ENCODE measurements around the gene TMEM132E. TPM values are rescaled to one million over a fixed set of nuclear protein-coding genes. Genes with fewer than 3 reads are reported as not detected.

TMEM132E gene, protein sequence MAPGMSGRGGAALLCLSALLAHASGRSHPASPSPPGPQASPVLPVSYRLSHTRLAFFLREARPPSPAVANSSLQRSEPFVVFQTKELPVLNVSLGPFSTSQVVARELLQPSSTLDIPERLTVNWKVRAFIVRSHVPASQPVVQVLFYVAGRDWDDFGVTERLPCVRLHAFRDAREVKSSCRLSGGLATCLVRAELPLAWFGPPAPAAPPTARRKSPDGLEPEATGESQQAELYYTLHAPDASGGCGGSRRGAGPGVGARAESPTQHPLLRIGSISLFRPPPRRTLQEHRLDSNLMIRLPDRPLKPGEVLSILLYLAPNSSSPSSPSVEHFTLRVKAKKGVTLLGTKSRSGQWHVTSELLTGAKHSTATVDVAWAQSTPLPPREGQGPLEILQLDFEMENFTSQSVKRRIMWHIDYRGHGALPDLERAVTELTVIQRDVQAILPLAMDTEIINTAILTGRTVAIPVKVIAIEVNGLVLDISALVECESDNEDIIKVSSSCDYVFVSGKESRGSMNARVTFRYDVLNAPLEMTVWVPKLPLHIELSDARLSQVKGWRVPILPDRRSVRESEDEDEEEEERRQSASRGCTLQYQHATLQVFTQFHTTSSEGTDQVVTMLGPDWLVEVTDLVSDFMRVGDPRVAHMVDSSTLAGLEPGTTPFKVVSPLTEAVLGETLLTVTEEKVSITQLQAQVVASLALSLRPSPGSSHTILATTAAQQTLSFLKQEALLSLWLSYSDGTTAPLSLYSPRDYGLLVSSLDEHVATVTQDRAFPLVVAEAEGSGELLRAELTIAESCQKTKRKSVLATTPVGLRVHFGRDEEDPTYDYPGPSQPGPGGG (N-terminal part only)
- total RNA-seq = 0.62 to 0.86 TPM (median 0.80 TPM) in 3 replicates

- TF ChIP-seq, protein P1, sequence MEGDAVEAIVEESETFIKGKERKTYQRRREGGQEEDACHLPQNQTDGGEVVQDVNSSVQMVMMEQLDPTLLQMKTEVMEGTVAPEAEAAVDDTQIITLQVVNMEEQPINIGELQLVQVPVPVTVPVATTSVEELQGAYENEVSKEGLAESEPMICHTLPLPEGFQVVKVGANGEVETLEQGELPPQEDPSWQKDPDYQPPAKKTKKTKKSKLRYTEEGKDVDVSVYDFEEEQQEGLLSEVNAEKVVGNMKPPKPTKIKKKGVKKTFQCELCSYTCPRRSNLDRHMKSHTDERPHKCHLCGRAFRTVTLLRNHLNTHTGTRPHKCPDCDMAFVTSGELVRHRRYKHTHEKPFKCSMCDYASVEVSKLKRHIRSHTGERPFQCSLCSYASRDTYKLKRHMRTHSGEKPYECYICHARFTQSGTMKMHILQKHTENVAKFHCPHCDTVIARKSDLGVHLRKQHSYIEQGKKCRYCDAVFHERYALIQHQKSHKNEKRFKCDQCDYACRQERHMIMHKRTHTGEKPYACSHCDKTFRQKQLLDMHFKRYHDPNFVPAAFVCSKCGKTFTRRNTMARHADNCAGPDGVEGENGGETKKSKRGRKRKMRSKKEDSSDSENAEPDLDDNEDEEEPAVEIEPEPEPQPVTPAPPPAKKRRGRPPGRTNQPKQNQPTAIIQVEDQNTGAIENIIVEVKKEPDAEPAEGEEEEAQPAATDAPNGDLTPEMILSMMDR (IDR thresholded peaks at IDR 0.05; ENCODE audit: unreplicated experiment) = no peak
- peaks cover 4% of the 10 kb centered on the region for H3K9me3 Mint-ChIP-seq
- H3K27ac Mint-ChIP-seq = no peak within 1 kb of the TSS
- peak; percentile 45 to 75 for DNase-seq (ENCODE audit: low spot score in 2 of 2, unreplicated experiment in 2 of 2)
- peaks cover 26% of the 10 kb centered on the region for H3K4me1 Mint-ChIP-seq
- peak within 1 kb of the TSS; percentile 80 for H3K4me3 Mint-ChIP-seq
- H3K36me3 Mint-ChIP-seq = no peaks in the 10 kb centered on the region
- peaks cover 93% of the 10 kb centered on the region for H3K27me3 Mint-ChIP-seq (ENCODE audit: low read depth)
These were observed at the start of gene TMEM132E for GRCh38 chr17:34579017-34579946. Gene TMEM132E (plus strand): TSS chr17:34579582. CDS start chr17:34581077, 1,495 bp downstream.

DNA sequence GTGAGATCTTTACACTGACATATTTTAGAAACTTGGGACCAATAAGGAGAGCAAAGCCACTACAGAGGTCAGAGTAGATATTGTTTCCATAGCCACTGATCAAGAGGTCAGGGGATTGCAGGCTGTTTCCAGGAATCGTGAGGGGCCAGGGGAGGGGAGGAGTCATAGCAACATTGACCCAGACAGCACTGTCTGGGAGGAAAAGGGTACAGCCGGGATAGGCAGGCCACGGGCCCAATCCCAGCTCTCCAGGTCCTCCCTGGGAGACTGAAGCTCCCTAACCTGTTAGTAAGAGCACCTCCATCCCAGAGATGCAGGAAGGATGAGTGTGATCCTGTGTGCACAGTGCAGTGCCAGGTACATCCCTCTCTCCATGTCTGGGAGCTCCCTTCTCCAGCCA, 48.5 kb upstream of the TMEM132E start:
- TF ChIP-seq, protein P1 (IDR thresholded peaks at IDR 0.05; ENCODE audit: unreplicated experiment) = no peak
- no peak for DNase-seq (ENCODE audit: low spot score in 2 of 2, unreplicated experiment in 2 of 2)
- Mint-ChIP-seq H3K4me3 (no peak overlapping the region), H3K9me3 (no peaks in the 10 kb centered on the region), H3K36me3 (no peaks in the 10 kb centered on the region), H3K4me1 (no peaks in the 10 kb centered on the region), H3K27ac (no peak overlapping the region), H3K27me3 (ENCODE audit: low read depth) (peaks cover 67% of the 10 kb centered on the region)

DNA sequence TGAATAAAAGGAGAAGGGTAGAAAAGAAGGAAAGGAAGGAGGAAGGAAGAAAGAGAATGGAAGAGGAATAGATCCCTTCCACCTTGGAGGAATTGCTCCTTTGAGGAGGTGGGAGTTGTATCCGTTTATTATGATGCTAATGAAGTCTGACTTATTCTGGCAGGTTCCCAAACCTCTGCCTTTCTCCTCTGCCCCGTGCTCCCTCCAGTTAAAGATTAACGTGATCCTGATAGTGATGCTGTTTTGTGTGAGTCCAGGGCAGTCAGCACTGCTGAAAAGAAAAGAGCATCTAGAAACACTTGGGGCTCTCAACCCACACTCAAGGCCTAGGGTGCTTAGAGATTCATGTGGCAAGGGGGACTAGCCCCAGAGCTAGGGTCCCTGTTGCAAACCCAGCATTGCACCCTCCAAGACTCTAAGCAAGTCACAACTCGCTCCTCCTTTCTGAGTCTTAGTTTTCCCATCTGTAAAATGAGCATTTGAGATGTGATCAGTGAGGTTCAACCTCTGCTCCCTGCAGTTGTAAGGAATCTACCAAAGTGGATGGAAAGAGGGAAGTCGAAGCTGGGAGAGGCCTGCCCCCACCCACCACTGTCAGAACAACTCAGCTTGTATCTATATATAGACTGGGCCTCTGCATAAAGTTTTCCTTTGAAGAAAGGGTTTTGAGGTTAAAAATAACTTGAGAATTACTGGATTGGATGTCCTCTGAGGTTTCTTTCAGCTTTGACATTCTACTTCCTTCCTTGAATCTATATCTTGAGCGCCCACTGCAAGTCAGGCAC, 46.9 kb upstream of the TMEM132E start:
- no peak for DNase-seq (ENCODE audit: low spot score in 2 of 2, unreplicated experiment in 2 of 2)
- no peak overlapping the region for H3K4me3 Mint-ChIP-seq
- no peaks in the 10 kb centered on the region for H3K36me3 Mint-ChIP-seq
- H3K27ac Mint-ChIP-seq = no peak overlapping the region
- H3K27me3 Mint-ChIP-seq (ENCODE audit: low read depth) = peaks cover 79% of the 10 kb centered on the region
- H3K4me1 Mint-ChIP-seq = no peaks in the 10 kb centered on the region
- H3K9me3 Mint-ChIP-seq = no peaks in the 10 kb centered on the region
- TF ChIP-seq, protein P1 (IDR thresholded peaks at IDR 0.05; ENCODE audit: unreplicated experiment) = no peak

DNA sequence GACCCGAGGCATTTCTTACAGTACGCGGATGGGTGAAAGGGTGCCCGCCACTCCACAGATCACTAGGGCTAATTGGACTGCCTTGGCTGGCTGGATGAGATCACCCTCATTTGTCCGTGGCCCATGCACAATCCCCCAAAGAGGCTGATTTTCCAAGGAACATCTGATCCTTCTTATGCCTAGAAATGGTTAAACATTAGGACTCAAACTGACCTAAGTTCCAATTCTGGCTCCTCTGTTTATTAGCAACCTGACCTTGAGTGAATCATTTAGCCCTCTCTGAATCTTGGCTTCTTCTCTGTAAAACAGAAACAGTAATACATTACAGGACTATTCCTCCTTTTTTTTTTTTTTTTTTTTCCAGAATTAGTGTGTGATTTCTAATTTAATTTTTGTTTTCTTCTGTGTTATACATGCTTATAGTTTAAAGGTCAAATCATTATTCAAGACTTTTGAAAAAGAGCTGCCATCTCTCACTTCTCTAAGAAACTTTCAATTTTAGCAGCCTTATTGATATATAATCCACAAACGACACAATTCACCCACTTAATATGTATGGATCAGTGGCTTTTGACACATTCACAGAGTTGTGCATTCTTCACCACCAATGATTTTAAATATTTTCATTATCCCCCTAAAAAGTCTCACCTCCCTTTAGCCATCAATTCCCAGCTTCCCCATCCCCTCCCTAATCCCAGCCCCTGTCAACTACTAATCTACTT, 45.4 kb upstream of the TMEM132E start:
- H3K27me3 Mint-ChIP-seq (ENCODE audit: low read depth) = peaks cover 79% of the 10 kb centered on the region
- TF ChIP-seq, protein P1 (IDR thresholded peaks at IDR 0.05; ENCODE audit: unreplicated experiment) = no peak
- no peaks in the 10 kb centered on the region for H3K36me3 Mint-ChIP-seq
- no peaks in the 10 kb centered on the region for H3K4me1 Mint-ChIP-seq
- H3K27ac Mint-ChIP-seq = no peak overlapping the region
- H3K4me3 Mint-ChIP-seq = no peak overlapping the region
- H3K9me3 Mint-ChIP-seq = no peaks in the 10 kb centered on the region
- DNase-seq (ENCODE audit: low spot score in 2 of 2, unreplicated experiment in 2 of 2) = no peak
